Progenitor cell of endocrine pancreas (in vitro differentiated cells): ENCODE results near the gene ZFC3H1. TPM values are rescaled to one million over a fixed set of nuclear protein-coding genes. Genes with fewer than 3 reads are reported as not detected.

ENCODE experiments used
- DNase-seq: peaks from one replicate; pipeline ENCODE4 v3.0.0; 2021; ENCODE audit warnings: low spot score; ENCODE audit not compliant: unreplicated experiment
- H3K27ac Mint-ChIP-seq: 2 replicates; pipeline ENCODE4 v1.8.0; 2021; ENCODE audit warnings: mild to moderate bottlenecking, moderate library complexity, mixed read lengths
- H3K27me3 Mint-ChIP-seq: 2 replicates; pipeline ENCODE4 v1.8.0; 2021; ENCODE audit warnings: mixed read lengths
- H3K36me3 Mint-ChIP-seq: 2 replicates; pipeline ENCODE4 v1.8.0; 2022; ENCODE audit warnings: mixed read lengths; ENCODE audit not compliant: insufficient read depth
- H3K4me1 Mint-ChIP-seq: 2 replicates; pipeline ENCODE4 v1.8.0; 2021; ENCODE audit warnings: low read depth, mixed read lengths
- H3K4me3 Mint-ChIP-seq: 2 replicates; pipeline ENCODE4 v1.8.0; 2021; ENCODE audit warnings: low read depth, mild to moderate bottlenecking, moderate library complexity, mixed read lengths
- H3K9me3 Mint-ChIP-seq: 2 replicates; pipeline ENCODE4 v1.8.0; 2021; ENCODE audit warnings: low read depth, mixed read lengths
- CTCF ChIP-seq: fragments of 200-600 bp; sonication (generic); IDR thresholded peaks from one replicate; pipeline ENCODE4 v1.5.0; 2021; ENCODE audit warnings: antibody characterized with exemption, mild to moderate bottlenecking; ENCODE audit not compliant: unreplicated experiment
- long read RNA-seq: library from polyadenylated mRNA; unstranded; transcript quantifications from one replicate; pipeline ENCODE4 v2.0.0, GENCODE V29; 2020
- total RNA-seq: library from RNA; stranded (reverse); gene quantifications from 2 replicates; pipeline ENCODE4 v1.2.1, GENCODE V29; 2021

Gene ZFC3H1
- total RNA-seq, result 52.5 and 54.7 TPM in 2 replicates
- long read RNA-seq, partial matches to known transcripts, result 16 of 20 reads
- long read RNA-seq, other reads (novel, unspliced or antisense), result 2 of 20 reads

GRCh38 chr12:71663561-71664410 lies at the start of gene ZFC3H1, which contains the start of gene THAP2:
TSS of gene ZFC3H1 (minus strand) at chr12:71663848. CDS start at chr12:71663610, 238 bp downstream.
TSS of gene THAP2 (plus strand) at chr12:71664301. CDS start at chr12:71664510, 209 bp downstream.
- H3K4me1 Mint-ChIP-seq, result peaks cover 22% of the 10 kb centered on the region
- H3K9me3 Mint-ChIP-seq, result no peaks in the 10 kb centered on the region
- peak; percentile 15 for TF ChIP-seq CTCF
- H3K27ac Mint-ChIP-seq, result peak within 1 kb of the TSS; percentile 100
- DNase-seq, result peak; percentile 78
- peak within 1 kb of the TSS; percentile 99 for H3K4me3 Mint-ChIP-seq
- H3K36me3 Mint-ChIP-seq, result peaks cover 16% of the 10 kb centered on the region
- H3K27me3 Mint-ChIP-seq, result no peaks in the 10 kb centered on the region

GRCh38 chr12:71710276-71711125 lies 46.9 kb upstream of the ZFC3H1 start:
- Mint-ChIP-seq H3K4me3 (no peak overlapping the region), H3K9me3 (peaks cover 25% of the 10 kb centered on the region), H3K36me3 (peaks cover 2% of the 10 kb centered on the region), H3K27me3 (no peaks in the 10 kb centered on the region), H3K27ac (no peak overlapping the region), H3K4me1 (no peaks in the 10 kb centered on the region)
- no peak for DNase-seq
- TF ChIP-seq CTCF, result no peak

GRCh38 chr12:71708658-71709057 lies 45.0 kb upstream of the ZFC3H1 start:
- Mint-ChIP-seq H3K36me3 (peaks cover 2% of the 10 kb centered on the region), H3K4me3 (no peak overlapping the region), H3K27ac (no peak overlapping the region), H3K9me3 (peaks cover 21% of the 10 kb centered on the region), H3K27me3 (no peaks in the 10 kb centered on the region), H3K4me1 (no peaks in the 10 kb centered on the region)
- TF ChIP-seq CTCF, result no peak
- no peak for DNase-seq

GRCh38 chr12:71704920-71705319 lies 41.3 kb upstream of the ZFC3H1 start:
- no peak for DNase-seq
- no peaks in the 10 kb centered on the region for H3K9me3 Mint-ChIP-seq
- H3K4me3 Mint-ChIP-seq, result no peak overlapping the region
- H3K27me3 Mint-ChIP-seq, result no peaks in the 10 kb centered on the region
- TF ChIP-seq CTCF, result no peak
- peaks cover 9% of the 10 kb centered on the region for H3K36me3 Mint-ChIP-seq
- no peaks in the 10 kb centered on the region for H3K4me1 Mint-ChIP-seq
- H3K27ac Mint-ChIP-seq, result no peak overlapping the region

- H3K4me1 Mint-ChIP-seq, result no peaks in the 10 kb centered on the region
Observed at GRCh38 chr12:71703206-71703605, 39.6 kb upstream of the ZFC3H1 start.

More at GRCh38 chr12:71703206-71703605, 39.6 kb upstream of the ZFC3H1 start:
- H3K9me3 Mint-ChIP-seq, result no peaks in the 10 kb centered on the region
- no peak for DNase-seq
- no peaks in the 10 kb centered on the region for H3K27me3 Mint-ChIP-seq
- no peak overlapping the region for H3K27ac Mint-ChIP-seq
- TF ChIP-seq CTCF, result no peak
- H3K4me3 Mint-ChIP-seq, result no peak overlapping the region
- peaks cover 12% of the 10 kb centered on the region for H3K36me3 Mint-ChIP-seq
